ENCODE measurements around the gene ADM5. TPM values are rescaled to one million over a fixed set of nuclear protein-coding genes. Genes with fewer than 3 reads are reported as not detected.

The ADM5 gene
- polyA plus RNA-seq, 3 donors = 1.2 TPM; not detected in 2

- TF ChIP-seq CTCF (IDR thresholded peaks at IDR 0.05) = no peak
- no peaks in the 10 kb centered on the region for H3K36me3 Mint-ChIP-seq
- no peaks in the 10 kb centered on the region for H4K20me1 ChIP-seq (ENCODE audit: insufficient read depth, low read length)
- H3K27ac ChIP-seq (ENCODE audit: low read depth in 1 of 2, low read length in 2 of 2) = no peak overlapping the region
- no peak overlapping the region for H2AFZ ChIP-seq (ENCODE audit: insufficient read depth, low read depth, low read length, poor library complexity, severe bottlenecking)
- no peak overlapping the region for H3K9ac ChIP-seq (ENCODE audit: insufficient read depth, low read length, poor library complexity, severe bottlenecking)
- H3K4me1 ChIP-seq (ENCODE audit: control insufficient read depth in 1 of 2, insufficient read depth in 2 of 2, low read length in 2 of 2) = peaks cover 7 to 9% of the 10 kb centered on the region in 2 donors
- no peak overlapping the region for H3K4me2 ChIP-seq (replicated peaks; ENCODE audit: extremely low read depth, low read length, poor library complexity, severe bottlenecking)
- no peak overlapping the region for H3K27ac Mint-ChIP-seq
- no peak for DNase-seq
- no peaks in the 10 kb centered on the region for H3K79me2 ChIP-seq (ENCODE audit: insufficient read depth, low read length)
- H3K9me3 ChIP-seq (replicated peaks in 1 of 2; ENCODE audit: control insufficient read depth in 1 of 2, insufficient read depth in 1 of 2, low read length in 2 of 2) = no peaks in the 10 kb centered on the region
- no peaks in the 10 kb centered on the region for H3K36me3 ChIP-seq (replicated peaks in 1 of 2; ENCODE audit: control insufficient read depth in 1 of 2, insufficient read depth in 2 of 2, low read length in 2 of 2)
- H3K9me3 Mint-ChIP-seq = peaks cover 0 to 8% (median 2%) of the 10 kb centered on the region in 7 donors
- peaks cover 13% of the 10 kb centered on the region for H3K4me1 Mint-ChIP-seq
- H3K27me3 ChIP-seq (ENCODE audit: control insufficient read depth in 2 of 2, insufficient read depth in 2 of 2, low read length in 2 of 2) = no peaks in the 10 kb centered on the region
- H3K27me3 Mint-ChIP-seq (ENCODE audit: low read depth in 3 of 3) = peaks cover 0 to 11% (median 7%) of the 10 kb centered on the region in 3 donors
- no peak overlapping the region for H3K4me3 Mint-ChIP-seq
- 93% methylated on average over 8 of the region's 8 CpGs for WGBS (ENCODE audit: insufficient coverage)
- intact Hi-C loops (cut with micrococcal nuclease) = no loop called here
- H3K4me3 ChIP-seq (replicated peaks in 1 of 3; ENCODE audit: low read depth in 2 of 3, low read length in 3 of 3) = no peak overlapping the region
Measured at GRCh38 chr19:49713236-49713845, 23.9 kb downstream of the ADM5 start.

- Mint-ChIP-seq H3K27ac (peak overlapping the region in 3 of 7 donors; percentile 36 to 60 (median 37)), H3K36me3 (no peaks in the 10 kb centered on the region), H3K9me3 (peaks cover 0 to 10% (median 2%) of the 10 kb centered on the region in 7 donors), H3K4me1 (peaks cover 13% of the 10 kb centered on the region), H3K4me3 (no peak overlapping the region), H3K27me3 (ENCODE audit: low read depth in 3 of 3) (peaks cover 0 to 5% (median 0%) of the 10 kb centered on the region in 3 donors)
- H3K36me3 ChIP-seq (replicated peaks in 1 of 2; ENCODE audit: control insufficient read depth in 1 of 2, insufficient read depth in 2 of 2, low read length in 2 of 2) = no peaks in the 10 kb centered on the region
- no peaks in the 10 kb centered on the region for H3K79me2 ChIP-seq (ENCODE audit: insufficient read depth, low read length)
- no peak for TF ChIP-seq CTCF (IDR thresholded peaks at IDR 0.05)
- H4K20me1 ChIP-seq (ENCODE audit: insufficient read depth, low read length) = no peaks in the 10 kb centered on the region
- intact Hi-C loops (cut with micrococcal nuclease) = no loop called here
- no peaks in the 10 kb centered on the region for H3K27me3 ChIP-seq (ENCODE audit: control insufficient read depth in 2 of 2, insufficient read depth in 2 of 2, low read length in 2 of 2)
- H3K4me2 ChIP-seq (replicated peaks; ENCODE audit: extremely low read depth, low read length, poor library complexity, severe bottlenecking) = no peak overlapping the region
- H2AFZ ChIP-seq (ENCODE audit: insufficient read depth, low read depth, low read length, poor library complexity, severe bottlenecking) = no peak overlapping the region
- H3K4me1 ChIP-seq (ENCODE audit: control insufficient read depth in 1 of 2, insufficient read depth in 2 of 2, low read length in 2 of 2) = peaks cover 7 to 9% of the 10 kb centered on the region in 2 donors
- WGBS (ENCODE audit: insufficient coverage) = 22% methylated on average over 1 of the region's 3 CpGs
- H3K9ac ChIP-seq (ENCODE audit: insufficient read depth, low read length, poor library complexity, severe bottlenecking) = no peak overlapping the region
- H3K27ac ChIP-seq (ENCODE audit: low read depth in 1 of 2, low read length in 2 of 2) = no peak overlapping the region
- no peak overlapping the region for H3K4me3 ChIP-seq (replicated peaks in 1 of 3; ENCODE audit: low read depth in 2 of 3, low read length in 3 of 3)
- no peaks in the 10 kb centered on the region for H3K9me3 ChIP-seq (replicated peaks in 1 of 2; ENCODE audit: control insufficient read depth in 1 of 2, insufficient read depth in 1 of 2, low read length in 2 of 2)
- peak in 2 of 3 donors; percentile 1 to 17 for DNase-seq
Measured at GRCh38 chr19:49716154-49716553, 26.8 kb downstream of the ADM5 start.

Measured in CD14-positive monocyte (primary cell).